GM12878 (cell line): ENCODE results near the gene TP53I11. TPM values are rescaled to one million over a fixed set of nuclear protein-coding genes. Genes with fewer than 3 reads are reported as not detected.

Source experiments
- ATAC-seq: fragments of 200-7000 bp; cut with Tn5 transposase; 3 replicates; pipeline ENCODE4 v1.9.1; 2020; ENCODE audit warnings: mild to moderate bottlenecking, moderate library complexity
- BruUV-seq: library from RNA; stranded (reverse); fragments of 400-500 nt; replicated peaks from 2 replicates; lab custom pipeline; 2021; lab: Mats Ljungman, UMichigan
- CTCF ChIA-PET: fragments of 300-600 bp; sonication (Branson Sonifier 250); formaldehyde crosslinking; extraction: SDS; loops from one replicate; lab custom pipeline; 2021; ENCODE audit warnings: inconsistent platforms; lab: Yijun Ruan, JAX
- POLR2A ChIA-PET: fragments of 350-600 bp; formaldehyde crosslinking; extraction: SDS; loops from one replicate; lab custom pipeline; 2021; ENCODE audit warnings: inconsistent platforms; lab: Charles Lee
- RAD21 ChIA-PET: fragments of 300-600 bp; sonication (Branson Sonifier 250); formaldehyde crosslinking; loops from one replicate; lab custom pipeline; 2023; ENCODE audit warnings: antibody characterized with exemption; ENCODE audit not compliant: unreplicated experiment; lab: Charles Lee
- SMC1A ChIA-PET: fragments of 300-600 bp; sonication (Branson Sonifier 250); formaldehyde crosslinking; loops from one replicate; lab custom pipeline; 2023; ENCODE audit not compliant: unreplicated experiment, uncharacterized antibody; lab: Charles Lee
- DNase-seq: peaks from one replicate; pipeline ENCODE4 v3.0.0-alpha.2; 2011; ENCODE audit warnings: low read depth, low spot score
- FAIRE-seq: peaks from 3 replicates; lab custom pipeline; 2011; peaks lifted over from hg19 to GRCh38; lab: Jason Lieb, UNC
- H2AFZ ChIP-seq: 2 replicates; pipeline ENCODE4 v1.6.0; 2011; ENCODE audit warnings: low read depth, low read length, control low read depth; ENCODE audit not compliant: control insufficient read depth
- H3K27ac ChIP-seq: 2 replicates; pipeline ENCODE4 v1.5.1; 2011; ENCODE audit warnings: control low read depth; ENCODE audit not compliant: control insufficient read depth, insufficient read depth
- H3K27me3 ChIP-seq, 2 experiments: replicated peaks in 1 of 2; 2 replicates each; pipeline versions ENCODE4 v1.6.0 to v1.6.1; 2011; ENCODE audit warnings: low read length in 1 of 2; ENCODE audit not compliant: control insufficient read depth in 2 of 2, insufficient read depth in 2 of 2
- H3K36me3 ChIP-seq, 2 experiments: 2 replicates each; pipeline ENCODE4 v1.5.1; 2011; ENCODE audit warnings: low read length in 1 of 2; ENCODE audit not compliant: control insufficient read depth in 2 of 2, insufficient read depth in 2 of 2
- H3K4me1 ChIP-seq: 2 replicates; pipeline ENCODE4 v1.6.1; 2011; ENCODE audit warnings: mild to moderate bottlenecking, low read length, moderate library complexity, mixed read lengths; ENCODE audit not compliant: control insufficient read depth, insufficient read depth
- H3K4me2 ChIP-seq: 2 replicates; pipeline ENCODE4 v1.6.0; 2011; ENCODE audit warnings: control low read depth; ENCODE audit not compliant: control insufficient read depth, insufficient read depth
- H3K4me3 ChIP-seq: fragments of 200-600 bp; sonication (generic); 2 replicates; pipeline ENCODE4 v1.5.1; 2016
- H3K79me2 ChIP-seq: 2 replicates; pipeline ENCODE4 v1.6.0; 2011; ENCODE audit warnings: low read length; ENCODE audit not compliant: control insufficient read depth, insufficient read depth
- H3K9ac ChIP-seq: 2 replicates; pipeline ENCODE4 v1.8.0; 2011; ENCODE audit warnings: low read length, control low read depth, mixed read lengths; ENCODE audit not compliant: control insufficient read depth, insufficient read depth
- H3K9me3 ChIP-seq: replicated peaks from 3 replicates; pipeline ENCODE4 v1.5.1; 2011; ENCODE audit warnings: mild to moderate bottlenecking, low read length; ENCODE audit not compliant: control insufficient read depth, insufficient read depth
- H4K20me1 ChIP-seq: 2 replicates; pipeline ENCODE4 v1.6.0; 2011; ENCODE audit not compliant: control insufficient read depth, insufficient read depth
- BCL3 ChIP-seq: IDR thresholded peaks from 2 replicates; pipeline ENCODE4 v1.6.1; 2011; ENCODE audit warnings: borderline replicate concordance, low read depth, mild to moderate bottlenecking, moderate library complexity, low read length; ENCODE audit not compliant: insufficient read depth, poor library complexity, severe bottlenecking
- BRCA1 ChIP-seq: IDR thresholded peaks from 2 replicates; pipeline ENCODE4 v1.6.1; 2011; ENCODE audit warnings: low read depth, low read length, improper control_type of control experiment
- CEBPB ChIP-seq, 2 experiments: fragments of 150-350 bp in 1 of 2; IDR thresholded peaks; 2 replicates each; pipeline ENCODE4 v1.6.1; 2012 to 2014; ENCODE audit warnings: low read depth in 2 of 2, low read length in 2 of 2, borderline replicate concordance in 1 of 2, inconsistent platforms in 1 of 2
- EP300 ChIP-seq, 2 experiments: fragments of 150-350 bp in 1 of 2; IDR thresholded peaks; 2 replicates each; pipeline ENCODE4 v1.6.1; 2011 to 2012; ENCODE audit warnings: low read depth in 2 of 2, low read length in 2 of 2, borderline replicate concordance in 1 of 2, improper control_type of control experiment in 1 of 2, inconsistent platforms in 1 of 2; ENCODE audit not compliant: control insufficient read depth in 1 of 2
- IRF5 ChIP-seq: fragments of 450-650 bp; IDR thresholded peaks from 2 replicates; pipeline ENCODE4 v1.6.1; 2017; ENCODE audit warnings: borderline replicate concordance
- SMC3 ChIP-seq: IDR thresholded peaks from 2 replicates; pipeline ENCODE4 v1.6.1; 2011; ENCODE audit warnings: low read length, improper control_type of control experiment, borderline replicate concordance
- ZBTB40 ChIP-seq: fragments of 450-650 bp; IDR thresholded peaks from 2 replicates; pipeline ENCODE4 v1.6.1; 2016; ENCODE audit warnings: mild to moderate bottlenecking, moderate library complexity, borderline replicate concordance
- ZNF274 ChIP-seq: IDR thresholded peaks from one replicate; pipeline ENCODE4 v1.8.0; 2011; ENCODE audit not compliant: insufficient read length, insufficient read depth
- WGBS: methylation state at CpG from one replicate; pipeline ENCODE4 v1.1.6; 2016; ENCODE audit warnings: low lambda C conversion rate; ENCODE audit not compliant: insufficient replicate concordance, insufficient coverage; ENCODE audit errors: missing lambda C conversion rate; 5-methylcytosine and 5-hydroxymethylcytosine counted together
- in situ Hi-C: fragments of 300-500 bp; cut with MboI; formaldehyde crosslinking; loops from 9 replicates; pipeline ENCODE4 v1.14.3; 2018; ENCODE audit warnings: mixed read lengths
- intact Hi-C: fragments of 100-400 bp; cut with micrococcal nuclease; formaldehyde crosslinking; loops from one replicate; pipeline ENCODE4 v1.14.2; 2022; ENCODE audit not compliant: unreplicated experiment
- polyA plus RNA-seq, 11 experiments: library from polyadenylated mRNA; depleted of rRNA in 4 of 11; unstranded in 6 of 11; stranded (reverse) in 5 of 11; fragments of >200 nt; fragmentation: Nextera tagmentation in 4 of 11; fragmentation: Illumina TruSeq in 1 of 11; extraction: Ambion mirVana in 4 of 11; extraction: Trizol in 1 of 11; gene quantifications; 1 replicate in 1 of 11; 2 replicates in 10 of 11; pipeline versions ENCODE4 v1.2.1 to v1.2.3, GENCODE V29; 2011 to 2016; ENCODE audit warnings: inconsistent platforms in 2 of 11, missing spikeins in 2 of 11, low read depth in 1 of 11
- total RNA-seq, 4 experiments: library from RNA; depleted of rRNA in 3 of 4; stranded (reverse); fragments of >200 nt in 3 of 4; fragmentation: Illumina TruSeq in 1 of 4; extraction: Trizol in 1 of 4; gene quantifications; 2 replicates each; pipeline versions ENCODE4 v1.2.1 to v1.2.3, GENCODE V29; 2013 to 2021
- TF ChIP-seq, protein P1 (sequence below): IDR thresholded peaks from 2 replicates; pipeline ENCODE4 v1.6.1; 2012; ENCODE audit warnings: low read depth, low read length, improper control_type of control experiment
- TF ChIP-seq, protein P2 (sequence below): fragments of 450-650 bp; IDR thresholded peaks from 2 replicates; pipeline ENCODE4 v1.6.1; 2017; ENCODE audit warnings: antibody characterized with exemption, mild to moderate bottlenecking, moderate library complexity

TP53I11 gene
- total and polyA plus RNA-seq, 10 of the 15 experiments (the other 5 are each of a cell fraction or from before 2014, with no cell fraction given), result 0.03 to 0.28 (median 0.17) TPM; not detected in 3

DNA sequence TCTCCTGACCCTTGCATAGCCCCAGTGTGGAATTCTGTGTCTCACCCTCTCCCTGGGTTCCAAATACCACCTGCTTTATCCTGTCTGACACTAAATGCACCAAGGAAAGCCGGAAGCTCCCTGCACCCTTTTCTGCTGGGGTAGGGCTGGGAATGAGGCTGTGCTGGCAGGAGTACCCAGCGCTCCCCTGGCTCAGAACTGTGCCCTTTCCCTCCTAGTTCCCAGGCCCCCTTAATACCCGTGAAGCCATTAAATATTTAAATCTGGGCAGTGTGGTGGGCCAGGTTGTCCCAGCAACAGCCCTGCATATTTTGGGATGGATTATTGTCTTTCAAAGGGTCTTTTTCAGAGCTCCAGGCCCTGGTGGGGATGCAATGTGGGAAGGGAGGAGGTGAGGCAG, 63.0 kb downstream of the TP53I11 start (continued):
- TF ChIP-seq, protein P1, sequence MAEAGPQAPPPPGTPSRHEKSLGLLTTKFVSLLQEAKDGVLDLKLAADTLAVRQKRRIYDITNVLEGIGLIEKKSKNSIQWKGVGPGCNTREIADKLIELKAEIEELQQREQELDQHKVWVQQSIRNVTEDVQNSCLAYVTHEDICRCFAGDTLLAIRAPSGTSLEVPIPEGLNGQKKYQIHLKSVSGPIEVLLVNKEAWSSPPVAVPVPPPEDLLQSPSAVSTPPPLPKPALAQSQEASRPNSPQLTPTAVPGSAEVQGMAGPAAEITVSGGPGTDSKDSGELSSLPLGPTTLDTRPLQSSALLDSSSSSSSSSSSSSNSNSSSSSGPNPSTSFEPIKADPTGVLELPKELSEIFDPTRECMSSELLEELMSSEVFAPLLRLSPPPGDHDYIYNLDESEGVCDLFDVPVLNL, result no peak
- no peak for TF ChIP-seq ZBTB40
- TF ChIP-seq SMC3, result no peak
- no peak for TF ChIP-seq EP300 (IDR thresholded peaks at IDR 0.05; ENCODE audit: borderline replicate concordance in 1 of 2, control insufficient read depth in 1 of 2, low read depth in 2 of 2, low read length in 2 of 2)

DNA sequence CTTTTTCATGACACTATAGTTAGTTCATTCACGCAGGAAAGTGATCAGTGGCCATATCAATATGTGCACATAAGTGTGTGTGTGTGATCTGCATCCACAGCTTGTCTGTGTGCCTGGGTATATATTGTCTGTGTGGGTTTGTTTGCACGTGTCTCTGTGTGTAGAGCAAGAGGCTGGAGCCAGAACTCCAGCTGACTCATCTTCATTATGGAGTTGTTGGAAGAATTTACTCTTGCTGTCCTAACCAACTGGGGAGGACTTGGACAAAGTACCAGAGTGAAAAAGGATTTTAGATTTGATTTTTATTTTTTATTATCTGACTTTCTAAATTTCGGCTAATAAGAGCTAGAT, 63.9 kb downstream of the TP53I11 start:
- POLR2A ChIA-PET, result no interaction called here
- RAD21 ChIA-PET, result no interaction called here
- TF ChIP-seq BRCA1, result no peak
- no peak for TF ChIP-seq CEBPB (IDR thresholded peaks at IDR 0.05; ENCODE audit: borderline replicate concordance in 1 of 2, low read depth in 2 of 2, low read length in 2 of 2)
- TF ChIP-seq BCL3, result no peak
- TF ChIP-seq ZNF274, result no peak
- TF ChIP-seq IRF5, result no peak
- TF ChIP-seq, protein P2, sequence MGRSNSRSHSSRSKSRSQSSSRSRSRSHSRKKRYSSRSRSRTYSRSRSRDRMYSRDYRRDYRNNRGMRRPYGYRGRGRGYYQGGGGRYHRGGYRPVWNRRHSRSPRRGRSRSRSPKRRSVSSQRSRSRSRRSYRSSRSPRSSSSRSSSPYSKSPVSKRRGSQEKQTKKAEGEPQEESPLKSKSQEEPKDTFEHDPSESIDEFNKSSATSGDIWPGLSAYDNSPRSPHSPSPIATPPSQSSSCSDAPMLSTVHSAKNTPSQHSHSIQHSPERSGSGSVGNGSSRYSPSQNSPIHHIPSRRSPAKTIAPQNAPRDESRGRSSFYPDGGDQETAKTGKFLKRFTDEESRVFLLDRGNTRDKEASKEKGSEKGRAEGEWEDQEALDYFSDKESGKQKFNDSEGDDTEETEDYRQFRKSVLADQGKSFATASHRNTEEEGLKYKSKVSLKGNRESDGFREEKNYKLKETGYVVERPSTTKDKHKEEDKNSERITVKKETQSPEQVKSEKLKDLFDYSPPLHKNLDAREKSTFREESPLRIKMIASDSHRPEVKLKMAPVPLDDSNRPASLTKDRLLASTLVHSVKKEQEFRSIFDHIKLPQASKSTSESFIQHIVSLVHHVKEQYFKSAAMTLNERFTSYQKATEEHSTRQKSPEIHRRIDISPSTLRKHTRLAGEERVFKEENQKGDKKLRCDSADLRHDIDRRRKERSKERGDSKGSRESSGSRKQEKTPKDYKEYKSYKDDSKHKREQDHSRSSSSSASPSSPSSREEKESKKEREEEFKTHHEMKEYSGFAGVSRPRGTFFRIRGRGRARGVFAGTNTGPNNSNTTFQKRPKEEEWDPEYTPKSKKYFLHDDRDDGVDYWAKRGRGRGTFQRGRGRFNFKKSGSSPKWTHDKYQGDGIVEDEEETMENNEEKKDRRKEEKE, result no peak

More for the DNA sequence above, 63.9 kb downstream of the TP53I11 start:
- H3K9me3 ChIP-seq, result no peaks in the 10 kb centered on the region
- ChIA-PET CTCF (interaction anchor here (0.9 to 2.2 kb wide), 4 partner anchors 25 to 269 kb away, joined by 3 to 5 read pairs (median 4); no protein-coding TSS in a partner anchor), SMC1A (interaction anchor here (1.0 kb wide), 1 partner anchor 15 kb away, joined by 3 read pairs; no protein-coding TSS in a partner anchor)
- H3K36me3 ChIP-seq, result no peaks in the 10 kb centered on the region
- FAIRE-seq (no peak), DNase-seq (no peak), ATAC-seq (no peak)
- no peak overlapping the region for H3K4me2 ChIP-seq
- 14% methylated on average over 3 of the region's 3 CpGs for WGBS
- no peak overlapping the region for H3K27ac ChIP-seq
- no peaks in the 10 kb centered on the region; a peak in 1 of 4 replicates for H3K27me3 ChIP-seq
- in situ Hi-C loops (no loop called here), intact Hi-C loops (no loop called here)
- H4K20me1 ChIP-seq, result no peaks in the 10 kb centered on the region
- no TSS peak for BruUV-seq
- H3K4me3 ChIP-seq, result no peak overlapping the region
- no peaks in the 10 kb centered on the region for H3K4me1 ChIP-seq
- H3K79me2 ChIP-seq, result no peaks in the 10 kb centered on the region
- no peak overlapping the region for H2AFZ ChIP-seq
- no peak overlapping the region for H3K9ac ChIP-seq
